Trophoblast cell (in vitro differentiated cells and primary cell): ENCODE data around the gene OR5P2.
"Not testable (repeated sequence)": the region's sequence is repeated elsewhere in the genome, so short reads cannot be mapped to it uniquely, and the experiment has no call there.

Experiments
- DNase-seq, 2 donors: peaks; one replicate each; pipeline ENCODE4 v3.0.0-alpha.2; 2016
- H2AFZ ChIP-seq: 2 replicates; pipeline ENCODE4 v1.6.1; 2013; ENCODE audit warnings: low read length, moderate library complexity, mild to moderate bottlenecking; ENCODE audit not compliant: insufficient read depth, poor library complexity
- H2AK5ac ChIP-seq: 2 replicates; pipeline ENCODE4 v1.6.1; 2013; ENCODE audit warnings: mild to moderate bottlenecking, low read length
- H2BK120ac ChIP-seq: 2 replicates; pipeline ENCODE4 v1.6.1; 2013; ENCODE audit warnings: low read length, mild to moderate bottlenecking, moderate library complexity; ENCODE audit not compliant: insufficient read depth, poor library complexity
- H2BK12ac ChIP-seq: 2 replicates; pipeline ENCODE4 v1.6.1; 2013; ENCODE audit warnings: mild to moderate bottlenecking, low read length, moderate library complexity
- H2BK5ac ChIP-seq: 2 replicates; pipeline ENCODE4 v1.6.1; 2013; ENCODE audit warnings: low read length, low read depth, moderate library complexity, mild to moderate bottlenecking; ENCODE audit not compliant: poor library complexity
- H3K14ac ChIP-seq: 2 replicates; pipeline ENCODE4 v1.6.1; 2013; ENCODE audit warnings: mild to moderate bottlenecking, low read length
- H3K18ac ChIP-seq: 2 replicates; pipeline ENCODE4 v1.6.1; 2013; ENCODE audit warnings: mild to moderate bottlenecking, low read length
- H3K23ac ChIP-seq: 2 replicates; pipeline ENCODE4 v1.6.1; 2013; ENCODE audit warnings: low read length
- H3K27ac ChIP-seq: 2 replicates; pipeline ENCODE4 v1.5.1; 2013; ENCODE audit warnings: low read depth, mild to moderate bottlenecking, inconsistent platforms, low read length, moderate library complexity
- H3K27me3 ChIP-seq: 2 replicates; pipeline ENCODE4 v1.6.1; 2013; ENCODE audit warnings: inconsistent platforms, mild to moderate bottlenecking, low read length, moderate library complexity; ENCODE audit not compliant: insufficient read depth
- H3K36me3 ChIP-seq, 2 experiments: 1 replicate in 1 of 2; 2 replicates in 1 of 2; pipeline ENCODE4 v1.6.1; 2013; ENCODE audit warnings: low read length in 2 of 2, mild to moderate bottlenecking in 2 of 2, moderate library complexity in 1 of 2; ENCODE audit not compliant: insufficient read depth in 2 of 2, control insufficient read depth in 1 of 2
- H3K4ac ChIP-seq: 2 replicates; pipeline ENCODE4 v1.6.1; 2013; ENCODE audit warnings: low read depth, mild to moderate bottlenecking, low read length, moderate library complexity
- H3K4me1 ChIP-seq, 2 experiments: 1 replicate in 1 of 2; 2 replicates in 1 of 2; pipeline ENCODE4 v1.6.1; 2013; ENCODE audit warnings: low read length in 2 of 2, mild to moderate bottlenecking in 2 of 2, moderate library complexity in 1 of 2; ENCODE audit not compliant: insufficient read depth in 2 of 2, control insufficient read depth in 1 of 2
- H3K4me2 ChIP-seq: 2 replicates; pipeline ENCODE4 v1.6.1; 2013; ENCODE audit warnings: inconsistent platforms, mild to moderate bottlenecking, low read length, moderate library complexity
- H3K4me3 ChIP-seq: 2 replicates; pipeline ENCODE4 v1.5.1; 2013; ENCODE audit warnings: mild to moderate bottlenecking, low read depth, low read length, inconsistent platforms
- H3K79me1 ChIP-seq: one replicate; pipeline ENCODE4 v1.6.1; 2013; ENCODE audit warnings: low read length
- H3K79me2 ChIP-seq: 2 replicates; pipeline ENCODE4 v1.6.1; 2013; ENCODE audit warnings: low read length, mild to moderate bottlenecking; ENCODE audit not compliant: control insufficient read depth, insufficient read depth, poor library complexity
- H3K9ac ChIP-seq: 2 replicates; pipeline ENCODE4 v1.6.1; 2013; ENCODE audit warnings: mild to moderate bottlenecking, low read length
- H3K9me3 ChIP-seq: 2 replicates; pipeline ENCODE4 v1.6.1; 2013; ENCODE audit warnings: low read depth, mild to moderate bottlenecking, control low read depth, inconsistent platforms, low read length; ENCODE audit not compliant: insufficient read depth
- H4K12ac ChIP-seq: 2 replicates; pipeline ENCODE4 v1.6.1; 2013; ENCODE audit warnings: low read depth, mild to moderate bottlenecking, low read length, moderate library complexity
- H4K8ac ChIP-seq: 2 replicates; pipeline ENCODE4 v1.6.1; 2013; ENCODE audit warnings: low read depth, mild to moderate bottlenecking, low read length, moderate library complexity
- H4K91ac ChIP-seq: one replicate; pipeline ENCODE4 v1.6.1; 2013; ENCODE audit warnings: low read depth, mild to moderate bottlenecking, low read length, moderate library complexity
- WGBS: extraction: QIAGEN DNeasy Blood & Tissue Kit; methylation state at CpG from one replicate; pipeline ENCODE4 v1.1.7; 2013; ENCODE audit warnings: missing lambda C conversion rate; ENCODE audit not compliant: insufficient read length, insufficient coverage; ENCODE audit errors: extremely low coverage; 5-methylcytosine and 5-hydroxymethylcytosine counted together

The OR5P2 gene

GRCh38 chr11:7775689-7776088, 21.1 kb downstream of the OR5P2 start:
- Histone ChIP-seq H4K91ac (no peak overlapping the region), H4K12ac (no peak overlapping the region), H3K23ac (no peak overlapping the region), H2BK120ac (no peak overlapping the region), H3K79me1 (no peaks in the 10 kb centered on the region), H2BK5ac (no peak overlapping the region), H2AK5ac (no peak overlapping the region), H3K27ac (no peak overlapping the region), H3K9ac (peak overlapping the region; percentile 33), H3K18ac (no peak overlapping the region), H3K4me1 (no peaks in the 10 kb centered on the region), H3K4me3 (no peak overlapping the region), H2AFZ (no peak overlapping the region), H2BK12ac (peak overlapping the region; percentile 13), H3K27me3 (no peaks in the 10 kb centered on the region), H3K79me2 (no peaks in the 10 kb centered on the region), H4K8ac (no peak overlapping the region), H3K14ac (no peak overlapping the region), H3K36me3 (no peaks in the 10 kb centered on the region), H3K4me2 (no peak overlapping the region), H3K9me3 (peaks cover 3% of the 10 kb centered on the region), H3K4ac (no peak overlapping the region)
- WGBS: no CpG with 5 or more reads among the region's 3 CpGs
- peak; percentile 38 to 58 for DNase-seq

GRCh38 chr11:7764301-7764700, 32.4 kb downstream of the OR5P2 start:
- not testable (repeated sequence) for H3K14ac ChIP-seq, H3K79me2 ChIP-seq, H2BK120ac ChIP-seq, H3K18ac ChIP-seq, H3K4me1 ChIP-seq, H3K36me3 ChIP-seq, H2AFZ ChIP-seq, H4K8ac ChIP-seq, H3K4me2 ChIP-seq, H3K79me1 ChIP-seq, H2AK5ac ChIP-seq, H3K27me3 ChIP-seq, H3K23ac ChIP-seq, H3K9ac ChIP-seq, H2BK5ac ChIP-seq, H4K91ac ChIP-seq, H3K4ac ChIP-seq, H4K12ac ChIP-seq, H2BK12ac ChIP-seq, H3K4me3 ChIP-seq, H3K27ac ChIP-seq, DNase-seq, H3K9me3 ChIP-seq
- WGBS: no CpG with 5 or more reads among the region's 10 CpGs

- H2AFZ ChIP-seq: no peak overlapping the region
- H4K12ac ChIP-seq: no peak overlapping the region
- no peak overlapping the region for H3K9ac ChIP-seq
- H4K8ac ChIP-seq: no peak overlapping the region
- no peak overlapping the region for H3K14ac ChIP-seq
- no peak overlapping the region for H3K18ac ChIP-seq
- WGBS: no CpG with 5 or more reads among the region's 2 CpGs
- H3K27me3 ChIP-seq: no peaks in the 10 kb centered on the region
- no peak overlapping the region for H2AK5ac ChIP-seq
- no peaks in the 10 kb centered on the region for H3K36me3 ChIP-seq
- H2BK120ac ChIP-seq: no peak overlapping the region
- H3K79me2 ChIP-seq: no peaks in the 10 kb centered on the region
- no peak overlapping the region for H2BK5ac ChIP-seq
- H3K4ac ChIP-seq: no peak overlapping the region
- H2BK12ac ChIP-seq: no peak overlapping the region
- no peak for DNase-seq
- H3K79me1 ChIP-seq: no peaks in the 10 kb centered on the region
- no peak overlapping the region for H3K4me3 ChIP-seq
- H3K9me3 ChIP-seq: no peaks in the 10 kb centered on the region
- no peak overlapping the region for H3K4me2 ChIP-seq
- no peaks in the 10 kb centered on the region for H3K4me1 ChIP-seq
- no peak overlapping the region for H3K23ac ChIP-seq
- H4K91ac ChIP-seq: no peak overlapping the region
- H3K27ac ChIP-seq: no peak overlapping the region
These were observed 37.7 kb downstream of the OR5P2 start for GRCh38 chr11:7759010-7759409.

GRCh38 chr11:7749456-7749855, 47.3 kb downstream of the OR5P2 start:
- H3K27ac ChIP-seq: no peak overlapping the region
- H3K79me1 ChIP-seq: no peaks in the 10 kb centered on the region
- H3K9me3 ChIP-seq: no peaks in the 10 kb centered on the region
- H4K8ac ChIP-seq: no peak overlapping the region
- H2BK12ac ChIP-seq: no peak overlapping the region
- H2AK5ac ChIP-seq: no peak overlapping the region
- no peak overlapping the region for H3K4me2 ChIP-seq
- no peaks in the 10 kb centered on the region for H3K36me3 ChIP-seq
- H2BK5ac ChIP-seq: no peak overlapping the region
- no peak overlapping the region for H2AFZ ChIP-seq
- DNase-seq: no peak
- no peak overlapping the region for H3K9ac ChIP-seq
- no CpG with 5 or more reads among the region's 2 CpGs for whole genome bisulfite sequencing
- H3K4me3 ChIP-seq: no peak overlapping the region
- H3K27me3 ChIP-seq: no peaks in the 10 kb centered on the region
- no peak overlapping the region for H3K23ac ChIP-seq
- H4K12ac ChIP-seq: no peak overlapping the region
- no peak overlapping the region for H3K14ac ChIP-seq
- H3K79me2 ChIP-seq: no peaks in the 10 kb centered on the region
- H2BK120ac ChIP-seq: no peak overlapping the region
- no peak overlapping the region for H4K91ac ChIP-seq
- H3K4me1 ChIP-seq: no peaks in the 10 kb centered on the region
- no peak overlapping the region for H3K4ac ChIP-seq
- no peak overlapping the region for H3K18ac ChIP-seq
